ENCODE data around the gene CLASRP.
"Not testable (repeated sequence)": the region's sequence is repeated elsewhere in the genome, so short reads cannot be mapped to it uniquely, and the experiment has no call there.

CLASRP gene

GRCh38 chr19:45038931-45039893 is at the start of gene CLASRP:
CLASRP (plus strand) TSS chr19:45039045; CDS start chr19:45040213, 1,168 bp downstream.
- peak; percentile 92 for DNase-seq

GRCh38 chr19:44990459-44990858 is 48.4 kb upstream of the CLASRP start:
- DNase-seq, result no peak

GRCh38 chr19:44990966-44991365 is 47.9 kb upstream of the CLASRP start:
- no peak for DNase-seq

GRCh38 chr19:44992336-44993163 is 46.3 kb upstream of the CLASRP start:
- DNase-seq, result no peak

- no peak for DNase-seq
These were observed 45.3 kb upstream of the CLASRP start for GRCh38 chr19:44993526-44993925.

GRCh38 chr19:44993926-44994537 is 44.8 kb upstream of the CLASRP start:
- no peak for DNase-seq

- DNase-seq, result no peak
These were observed 40.8 kb upstream of the CLASRP start for GRCh38 chr19:44998025-44998424.

- not testable (repeated sequence) for DNase-seq
These were observed 39.5 kb upstream of the CLASRP start for GRCh38 chr19:44999131-44999925.

GRCh38 chr19:45000665-45001064 is 38.2 kb upstream of the CLASRP start:
- not testable (repeated sequence) for DNase-seq

GRCh38 chr19:45001087-45001739 is 37.6 kb upstream of the CLASRP start, which contains the start of gene RELB:
RELB (plus strand) TSS chr19:45001464; CDS start chr19:45001580, 116 bp downstream.
- DNase-seq, result peak; percentile 85

GRCh38 chr19:45003485-45003884 is 35.4 kb upstream of the CLASRP start:
- no peak for DNase-seq

GRCh38 chr19:45005787-45006186 is 33.1 kb upstream of the CLASRP start:
- no peak for DNase-seq

- peak; percentile 58 for DNase-seq
These were observed 30.3 kb upstream of the CLASRP start for GRCh38 chr19:45008552-45008951.

- DNase-seq, result no peak
These were observed 29.1 kb upstream of the CLASRP start for GRCh38 chr19:45009625-45010255.

- DNase-seq, result no peak
These were observed 28.5 kb upstream of the CLASRP start for GRCh38 chr19:45010306-45010705.

GRCh38 chr19:45011959-45012358 is 26.9 kb upstream of the CLASRP start:
- DNase-seq, result no peak

- peak; percentile 98 for DNase-seq
These were observed 22.2 kb upstream of the CLASRP start for GRCh38 chr19:45016388-45017314.

GRCh38 chr19:45019187-45019586 is 19.7 kb upstream of the CLASRP start:
- no peak for DNase-seq

GRCh38 chr19:45020071-45020470 is 18.8 kb upstream of the CLASRP start:
- DNase-seq, result peak; percentile 73

- no peak for DNase-seq
These were observed 16.9 kb upstream of the CLASRP start for GRCh38 chr19:45021971-45022370.

Data from MV-4-11 (cell line).